ENCODE measurements around the gene RPTOR.

- TF ChIP-seq POLR2A (IDR thresholded peaks at IDR 0.05) (no peak), CTCF (IDR thresholded peaks at IDR 0.05 in 4 of 5, conservative IDR thresholded peaks at IDR 0.05 in 1 of 5) (no peak)
These were observed 161.3 kb downstream of the RPTOR start for GRCh38 chr17:80705988-80706387.

All from gastrocnemius medialis (tissue), 4 donors.